GM04503 (cell line): Measurements from ENCODE around the gene WWOX.

ENCODE experiments used
- DNase-seq: peaks from one replicate; pipeline ENCODE4 v3.0.0-alpha.2; 2012; ENCODE audit warnings: low read depth

The WWOX gene

GRCh38 chr16:78228704-78229103, 129.2 kb downstream of the WWOX start:
- no peak for DNase-seq

- no peak for DNase-seq
Observed at GRCh38 chr16:78230832-78231231, 131.4 kb downstream of the WWOX start.

GRCh38 chr16:78235168-78235800, 135.8 kb downstream of the WWOX start:
- DNase-seq: no peak

- no peak for DNase-seq
Observed at GRCh38 chr16:78235876-78236275, 136.4 kb downstream of the WWOX start.

GRCh38 chr16:78237841-78238240, 138.4 kb downstream of the WWOX start:
- DNase-seq: no peak

GRCh38 chr16:78240459-78241222, 141.2 kb downstream of the WWOX start:
- DNase-seq: no peak

GRCh38 chr16:78242239-78242630, 142.8 kb downstream of the WWOX start:
- no peak for DNase-seq

- no peak for DNase-seq
Observed at GRCh38 chr16:78244131-78244895, 144.9 kb downstream of the WWOX start.

GRCh38 chr16:78246559-78246958, 147.1 kb downstream of the WWOX start:
- no peak for DNase-seq

- DNase-seq: no peak
Observed at GRCh38 chr16:78249056-78249455, 149.6 kb downstream of the WWOX start.

GRCh38 chr16:78249832-78250231, 150.4 kb downstream of the WWOX start:
- no peak for DNase-seq

- DNase-seq: no peak
Observed at GRCh38 chr16:78251115-78251514, 151.7 kb downstream of the WWOX start.

GRCh38 chr16:78252757-78253156, 153.3 kb downstream of the WWOX start:
- DNase-seq: no peak

GRCh38 chr16:78254841-78255240, 155.4 kb downstream of the WWOX start:
- no peak for DNase-seq

- DNase-seq: no peak
Observed at GRCh38 chr16:78256686-78257375, 157.4 kb downstream of the WWOX start.

- DNase-seq: no peak
Observed at GRCh38 chr16:78257376-78257728, 157.9 kb downstream of the WWOX start.

GRCh38 chr16:78258375-78259065, 159.1 kb downstream of the WWOX start:
- no peak for DNase-seq

GRCh38 chr16:78259873-78260272, 160.4 kb downstream of the WWOX start:
- DNase-seq: no peak

GRCh38 chr16:78264642-78265041, 165.2 kb downstream of the WWOX start:
- no peak for DNase-seq

GRCh38 chr16:78269256-78269655, 169.8 kb downstream of the WWOX start:
- DNase-seq: no peak

GRCh38 chr16:78271981-78272380, 172.5 kb downstream of the WWOX start:
- no peak for DNase-seq

- DNase-seq: no peak
Observed at GRCh38 chr16:78274771-78275170, 175.3 kb downstream of the WWOX start.
